Suprapubic skin (tissue), 3 donors: Measurements from ENCODE around the gene THOC1.

Experiments used
- EP300 ChIP-seq: sonication (generic); formaldehyde crosslinking; IDR thresholded peaks from one replicate; pipeline ENCODE4 v1.6.1; 2017; ENCODE audit warnings: antibody characterized with exemption
- POLR2A ChIP-seq, 2 donors: fragments of 450-650 bp; IDR thresholded peaks; one replicate each; pipeline ENCODE4 v1.6.1; 2017; ENCODE audit warnings: antibody characterized with exemption in 2 of 2, mild to moderate bottlenecking in 2 of 2, moderate library complexity in 2 of 2
- TF ChIP-seq, protein P1 (sequence below), 2 donors: fragments of 200-600 bp in 1 of 2; fragments of 450-650 bp in 1 of 2; sonication (generic) in 1 of 2; IDR thresholded peaks; one replicate each; pipeline ENCODE4 v1.5.1; 2016 to 2019; ENCODE audit warnings: antibody characterized with exemption in 2 of 2, mild to moderate bottlenecking in 1 of 2, moderate library complexity in 1 of 2

DNA sequence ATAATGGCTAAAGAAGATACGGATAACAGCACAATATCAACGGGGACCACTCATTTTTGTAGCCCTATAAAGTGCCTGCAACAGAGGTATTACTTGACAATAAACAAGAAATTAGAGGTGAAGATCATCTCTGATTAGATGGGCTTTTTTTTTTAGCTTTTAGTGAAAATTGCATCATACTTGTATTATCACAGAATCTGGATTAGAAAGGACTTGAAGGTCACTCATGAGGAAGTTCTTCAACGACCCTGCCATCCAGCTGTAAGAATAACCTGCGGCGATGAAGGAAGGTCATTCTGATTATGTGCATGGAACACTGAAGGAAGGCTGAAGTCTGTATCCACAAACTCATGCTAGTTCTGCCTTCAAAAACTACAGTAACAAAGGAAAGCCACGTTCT, 40.5 kb downstream of the THOC1 start:
- TF ChIP-seq, protein P1, sequence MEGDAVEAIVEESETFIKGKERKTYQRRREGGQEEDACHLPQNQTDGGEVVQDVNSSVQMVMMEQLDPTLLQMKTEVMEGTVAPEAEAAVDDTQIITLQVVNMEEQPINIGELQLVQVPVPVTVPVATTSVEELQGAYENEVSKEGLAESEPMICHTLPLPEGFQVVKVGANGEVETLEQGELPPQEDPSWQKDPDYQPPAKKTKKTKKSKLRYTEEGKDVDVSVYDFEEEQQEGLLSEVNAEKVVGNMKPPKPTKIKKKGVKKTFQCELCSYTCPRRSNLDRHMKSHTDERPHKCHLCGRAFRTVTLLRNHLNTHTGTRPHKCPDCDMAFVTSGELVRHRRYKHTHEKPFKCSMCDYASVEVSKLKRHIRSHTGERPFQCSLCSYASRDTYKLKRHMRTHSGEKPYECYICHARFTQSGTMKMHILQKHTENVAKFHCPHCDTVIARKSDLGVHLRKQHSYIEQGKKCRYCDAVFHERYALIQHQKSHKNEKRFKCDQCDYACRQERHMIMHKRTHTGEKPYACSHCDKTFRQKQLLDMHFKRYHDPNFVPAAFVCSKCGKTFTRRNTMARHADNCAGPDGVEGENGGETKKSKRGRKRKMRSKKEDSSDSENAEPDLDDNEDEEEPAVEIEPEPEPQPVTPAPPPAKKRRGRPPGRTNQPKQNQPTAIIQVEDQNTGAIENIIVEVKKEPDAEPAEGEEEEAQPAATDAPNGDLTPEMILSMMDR (IDR thresholded peaks at IDR 0.05), result no peak
- TF ChIP-seq POLR2A (IDR thresholded peaks at IDR 0.05) (no peak), EP300 (no peak)
